ENCODE data around the gene SETD9. TPM values are rescaled to one million over a fixed set of nuclear protein-coding genes. Genes with fewer than 3 reads are reported as not detected.

Gene SETD9
- total RNA-seq, 3 donors from 2014 or later (not counting 1 experiment from before 2014, with no cell fraction given): 5.6 to 8.6 (median 6.0) TPM

DNA sequence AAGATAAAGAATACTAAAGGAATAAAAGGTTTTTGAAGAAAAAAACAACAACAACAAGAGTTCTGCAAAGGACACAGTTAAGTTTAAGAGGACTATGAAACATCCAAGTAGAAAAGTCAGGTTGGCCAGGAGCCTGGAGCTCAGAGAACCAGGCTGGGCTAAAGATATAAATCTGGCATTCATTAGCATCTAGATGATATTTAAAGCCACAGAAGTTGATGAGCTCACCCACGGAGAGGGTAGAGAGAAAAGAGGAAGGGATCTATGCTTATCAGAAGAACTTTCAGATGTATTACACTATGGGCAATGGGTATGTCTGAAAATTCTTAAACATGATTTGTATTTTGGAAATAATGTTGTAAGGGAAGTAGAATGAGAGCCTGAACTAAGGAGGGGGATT is 32.6 kb downstream of the SETD9 start:
- Mint-ChIP-seq H3K9me3 (no peaks in the 10 kb centered on the region), H3K4me1 (peaks cover 0 to 21% of the 10 kb centered on the region in 2 donors), H3K4me3 (no peak overlapping the region), H3K27me3 (ENCODE audit: low read depth in 2 of 2) (no peaks in the 10 kb centered on the region), H3K36me3 (peaks cover 15% of the 10 kb centered on the region), H3K27ac (no peak overlapping the region)
- TF ChIP-seq, protein P1, sequence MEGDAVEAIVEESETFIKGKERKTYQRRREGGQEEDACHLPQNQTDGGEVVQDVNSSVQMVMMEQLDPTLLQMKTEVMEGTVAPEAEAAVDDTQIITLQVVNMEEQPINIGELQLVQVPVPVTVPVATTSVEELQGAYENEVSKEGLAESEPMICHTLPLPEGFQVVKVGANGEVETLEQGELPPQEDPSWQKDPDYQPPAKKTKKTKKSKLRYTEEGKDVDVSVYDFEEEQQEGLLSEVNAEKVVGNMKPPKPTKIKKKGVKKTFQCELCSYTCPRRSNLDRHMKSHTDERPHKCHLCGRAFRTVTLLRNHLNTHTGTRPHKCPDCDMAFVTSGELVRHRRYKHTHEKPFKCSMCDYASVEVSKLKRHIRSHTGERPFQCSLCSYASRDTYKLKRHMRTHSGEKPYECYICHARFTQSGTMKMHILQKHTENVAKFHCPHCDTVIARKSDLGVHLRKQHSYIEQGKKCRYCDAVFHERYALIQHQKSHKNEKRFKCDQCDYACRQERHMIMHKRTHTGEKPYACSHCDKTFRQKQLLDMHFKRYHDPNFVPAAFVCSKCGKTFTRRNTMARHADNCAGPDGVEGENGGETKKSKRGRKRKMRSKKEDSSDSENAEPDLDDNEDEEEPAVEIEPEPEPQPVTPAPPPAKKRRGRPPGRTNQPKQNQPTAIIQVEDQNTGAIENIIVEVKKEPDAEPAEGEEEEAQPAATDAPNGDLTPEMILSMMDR (IDR thresholded peaks at IDR 0.05): no peak
- WGBS (ENCODE audit: insufficient coverage): 64% methylated on average over 1 of the region's 1 CpG
- ATAC-seq (no peak), DNase-seq (no peak)
- intact Hi-C loops (cut with micrococcal nuclease): no loop called here
- H3K36me3 ChIP-seq (ENCODE audit: control insufficient read depth, insufficient read depth, low read length): peaks cover 56% of the 10 kb centered on the region
- H3K9me3 ChIP-seq (ENCODE audit: control insufficient read depth, insufficient read depth, low read length): no peaks in the 10 kb centered on the region
- H3K27me3 ChIP-seq (ENCODE audit: control insufficient read depth, insufficient read depth, low read length): no peaks in the 10 kb centered on the region
- no peak overlapping the region for H3K27ac ChIP-seq (ENCODE audit: low read length)
- H3K4me3 ChIP-seq (ENCODE audit: low read length): no peak overlapping the region
- no peaks in the 10 kb centered on the region for H3K4me1 ChIP-seq (ENCODE audit: control insufficient read depth, insufficient read depth, low read length)

DNA sequence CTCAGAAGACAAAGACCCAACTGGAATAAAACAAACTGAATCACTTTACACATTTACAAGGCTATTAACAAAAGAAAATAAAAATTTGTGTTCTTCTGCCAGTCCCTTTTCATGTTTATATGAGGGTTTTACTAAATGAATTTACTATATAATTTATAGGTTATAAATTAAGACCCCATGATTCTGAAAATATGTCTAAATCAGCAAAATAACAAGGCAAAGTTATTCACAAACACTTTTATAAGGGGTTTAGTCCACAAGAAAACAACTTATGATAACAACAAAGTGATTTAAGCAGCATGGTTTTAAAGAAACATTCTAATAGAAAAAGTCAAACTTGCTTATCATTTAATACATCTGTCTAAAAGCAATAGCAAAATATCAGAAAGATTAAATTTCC is 37.7 kb downstream of the SETD9 start:
- H3K4me1 ChIP-seq (ENCODE audit: control insufficient read depth, insufficient read depth, low read length): peaks cover 9% of the 10 kb centered on the region
- H3K36me3 ChIP-seq (ENCODE audit: control insufficient read depth, insufficient read depth, low read length): peaks cover 34% of the 10 kb centered on the region
- Mint-ChIP-seq H3K36me3 (peaks cover 7% of the 10 kb centered on the region), H3K27ac (no peak overlapping the region), H3K4me3 (no peak overlapping the region), H3K9me3 (no peaks in the 10 kb centered on the region), H3K27me3 (ENCODE audit: low read depth in 2 of 2) (no peaks in the 10 kb centered on the region), H3K4me1 (peaks cover 18 to 25% of the 10 kb centered on the region in 2 donors)
- TF ChIP-seq, protein P1 (IDR thresholded peaks at IDR 0.05): no peak
- H3K27me3 ChIP-seq (ENCODE audit: control insufficient read depth, insufficient read depth, low read length): no peaks in the 10 kb centered on the region
- intact Hi-C loops (cut with micrococcal nuclease): no loop called here
- ATAC-seq (no peak), DNase-seq (no peak)
- no peak overlapping the region for H3K4me3 ChIP-seq (ENCODE audit: low read length)
- no peak overlapping the region for H3K27ac ChIP-seq (ENCODE audit: low read length)
- no peaks in the 10 kb centered on the region for H3K9me3 ChIP-seq (ENCODE audit: control insufficient read depth, insufficient read depth, low read length)

DNA sequence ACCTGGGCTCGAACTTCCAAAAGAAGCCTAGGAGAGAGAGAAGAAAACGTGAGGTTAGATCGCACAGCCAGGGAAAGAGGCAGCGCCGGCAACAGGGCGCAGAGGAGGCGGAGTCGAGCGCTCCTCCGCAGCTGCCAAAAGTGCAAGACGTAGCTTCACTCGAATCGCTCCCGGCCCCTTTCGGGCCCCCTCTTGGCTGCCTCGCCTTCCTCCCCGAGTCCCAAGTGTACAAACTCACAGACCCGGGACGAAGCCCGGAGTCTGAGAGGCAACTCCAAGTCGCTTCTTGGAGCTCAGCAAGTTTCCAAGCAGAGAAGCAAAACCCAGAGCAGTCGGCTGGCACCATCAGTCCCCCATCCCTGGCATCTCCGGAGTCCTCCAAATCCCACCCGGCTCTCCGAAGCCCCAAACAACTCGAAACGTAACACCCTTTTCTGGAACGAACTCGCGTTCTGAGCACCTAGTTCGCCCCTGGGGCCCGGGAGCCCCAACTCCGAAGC is 41.3 kb downstream of the SETD9 start:
- Histone ChIP-seq H3K4me3 (ENCODE audit: low read length) (peak overlapping the region; percentile 56), H3K9me3 (ENCODE audit: control insufficient read depth, insufficient read depth, low read length) (no peaks in the 10 kb centered on the region), H3K4me1 (ENCODE audit: control insufficient read depth, insufficient read depth, low read length) (peaks cover 13% of the 10 kb centered on the region), H3K36me3 (ENCODE audit: control insufficient read depth, insufficient read depth, low read length) (peaks cover 12% of the 10 kb centered on the region), H3K27ac (ENCODE audit: low read length) (no peak overlapping the region), H3K27me3 (ENCODE audit: control insufficient read depth, insufficient read depth, low read length) (peaks cover 13% of the 10 kb centered on the region)
- Mint-ChIP-seq H3K36me3 (no peaks in the 10 kb centered on the region), H3K9me3 (no peaks in the 10 kb centered on the region), H3K27ac (peak overlapping the region; percentile 74 to 80), H3K4me1 (peaks cover 28 to 30% of the 10 kb centered on the region in 2 donors), H3K4me3 (peak overlapping the region; percentile 87), H3K27me3 (ENCODE audit: low read depth in 2 of 2) (peaks cover 11% of the 10 kb centered on the region in 2 donors)
- DNase-seq: peak; percentile 34 to 72
- intact Hi-C loops (cut with micrococcal nuclease): loop anchor here (5.0 kb wide), 1 partner anchor 267 kb away; no protein-coding TSS in a partner anchor
- peak in 2 of 3 donors; percentile 27 to 29 for ATAC-seq
- under 1% methylated on average over 33 of the region's 33 CpGs for WGBS (ENCODE audit: insufficient coverage)
- TF ChIP-seq, protein P1 (IDR thresholded peaks at IDR 0.05): no peak
